Endodermal cell (in vitro differentiated cells): ENCODE data around the gene SPATS2. TPM values are rescaled to one million over a fixed set of nuclear protein-coding genes. Genes with fewer than 3 reads are reported as not detected.

Experiments
- DNase-seq: peaks from one replicate; pipeline ENCODE4 v3.0.0-alpha.2; 2017
- H3K27ac ChIP-seq: 2 replicates; pipeline ENCODE4 v1.5.1; 2013; ENCODE audit warnings: mild to moderate bottlenecking, low read depth, low read length, moderate library complexity
- H3K27me3 ChIP-seq: 2 replicates; pipeline ENCODE4 v1.6.1; 2013; ENCODE audit warnings: mild to moderate bottlenecking, low read length, moderate library complexity; ENCODE audit not compliant: insufficient read depth, control insufficient read depth, poor library complexity, severe bottlenecking
- H3K36me3 ChIP-seq: 2 replicates; pipeline ENCODE4 v1.7.0; 2013; ENCODE audit warnings: mild to moderate bottlenecking, low read length, moderate library complexity; ENCODE audit not compliant: control insufficient read depth, insufficient read depth
- H3K4me1 ChIP-seq: one replicate; pipeline ENCODE4 v1.7.0; 2013; ENCODE audit warnings: low read length; ENCODE audit not compliant: control insufficient read depth, insufficient read depth
- H3K4me3 ChIP-seq: 2 replicates; pipeline ENCODE4 v1.5.1; 2013; ENCODE audit warnings: mild to moderate bottlenecking, low read length, moderate library complexity
- H3K9ac ChIP-seq: 2 replicates; pipeline ENCODE4 v1.6.1; 2013; ENCODE audit warnings: mild to moderate bottlenecking, low read length, moderate library complexity; ENCODE audit not compliant: poor library complexity, severe bottlenecking; ENCODE audit errors: extremely low read depth
- H3K9me3 ChIP-seq: 2 replicates; pipeline ENCODE4 v1.6.1; 2013; ENCODE audit warnings: mild to moderate bottlenecking, low read length, moderate library complexity; ENCODE audit not compliant: control insufficient read depth
- H3K27ac Mint-ChIP-seq: 2 replicates; pipeline ENCODE4 v1.8.0; 2020; ENCODE audit warnings: mixed read lengths
- H3K27me3 Mint-ChIP-seq: 2 replicates; pipeline ENCODE4 v1.8.0; 2021; ENCODE audit warnings: mild to moderate bottlenecking, mixed read lengths; ENCODE audit not compliant: insufficient read depth
- H3K36me3 Mint-ChIP-seq: 2 replicates; pipeline ENCODE4 v1.8.0; 2020; ENCODE audit warnings: low read depth, mixed read lengths
- H3K4me1 Mint-ChIP-seq: 2 replicates; pipeline ENCODE4 v1.8.0; 2020; ENCODE audit warnings: mixed read lengths
- H3K4me3 Mint-ChIP-seq: 2 replicates; pipeline ENCODE4 v1.8.0; 2020; ENCODE audit warnings: mild to moderate bottlenecking, moderate library complexity, mixed read lengths
- H3K9me3 Mint-ChIP-seq: 2 replicates; pipeline ENCODE4 v1.8.0; 2020; ENCODE audit warnings: mild to moderate bottlenecking, mixed read lengths
- WGBS, 2 experiments: methylation state at CpG; one replicate each; pipeline versions ENCODE4 v1.1.5 to v1.1.7; 2013; ENCODE audit warnings: missing lambda C conversion rate in 2 of 2, mixed read lengths in 1 of 2; ENCODE audit not compliant: insufficient coverage in 1 of 2, insufficient read length in 1 of 2; 5-methylcytosine and 5-hydroxymethylcytosine counted together
- total RNA-seq, 2 donors: library from RNA; stranded (reverse); fragmentation: NEBNext Ultra II Directional in 1 of 2; extraction: Animal tissue kit (Norgen Biotek cat#: 25700) in 1 of 2; gene quantifications; 2 replicates in 1 of 2; 3 replicates in 1 of 2; pipeline ENCODE4 v1.2.1, GENCODE V29; 2021
- TF ChIP-seq, protein P1 (sequence below): fragments of 200-600 bp; sonication (generic); conservative IDR thresholded peaks from 2 replicates; pipeline ENCODE4 v1.5.0; 2021; ENCODE audit warnings: antibody characterized with exemption, mild to moderate bottlenecking

Gene SPATS2
- total RNA-seq, 2 donors from 2014 or later = 50.2 to 64.8 TPM

DNA sequence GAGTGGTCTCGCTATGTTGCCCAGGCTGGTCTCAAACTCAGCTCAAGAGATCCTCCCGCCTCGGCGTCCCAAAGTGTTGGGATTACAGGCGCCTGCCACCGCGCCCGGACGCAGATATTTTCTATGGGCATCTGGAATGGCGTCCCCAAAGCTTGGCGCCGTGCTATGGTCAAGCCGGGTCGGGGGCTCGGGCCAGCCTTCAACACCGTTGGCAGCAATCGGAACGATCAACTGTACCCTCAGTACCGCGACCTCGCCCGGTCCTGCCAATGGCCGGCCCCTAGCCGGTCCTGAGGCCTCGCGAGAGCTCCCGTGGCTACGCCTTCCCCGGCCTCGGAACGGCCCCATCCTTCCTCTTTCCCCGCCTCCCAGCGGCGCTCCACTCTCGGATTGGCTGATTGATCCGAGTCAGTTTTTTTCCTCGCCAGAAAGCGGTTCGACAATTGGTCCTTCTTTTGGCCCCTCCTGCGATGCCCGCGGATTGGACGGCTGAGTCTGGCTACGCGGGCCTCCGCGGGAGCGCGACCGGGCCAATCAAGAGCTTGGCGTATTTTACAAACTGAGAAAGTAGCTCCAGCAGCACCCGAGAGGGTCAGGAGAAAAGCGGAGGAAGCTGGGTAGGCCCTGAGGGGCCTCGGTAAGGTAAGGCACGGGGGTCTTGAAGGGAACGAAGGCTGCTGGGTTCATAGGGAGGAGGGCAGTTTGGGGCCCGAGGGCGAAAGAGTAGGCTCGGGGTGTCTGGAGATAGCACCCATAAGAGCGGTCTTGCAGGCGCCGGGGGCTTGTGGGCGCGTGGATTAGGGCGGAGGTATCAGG lies 44.3 kb upstream of the SPATS2 start, which contains the start of gene TROAP:
TSS of gene TROAP (plus strand) at position 548 of the 816 bp plus-strand sequence. CDS start 354 bp downstream, outside the sequence.
- peaks cover 11% of the 10 kb centered on the region for H3K27me3 Mint-ChIP-seq
- Histone ChIP-seq H3K36me3 (peaks cover 26% of the 10 kb centered on the region), H3K9ac (peak within 1 kb of the TSS; percentile 84), H3K4me1 (peaks cover 4% of the 10 kb centered on the region), H3K4me3 (peak within 1 kb of the TSS; percentile 93), H3K9me3 (no peaks in the 10 kb centered on the region), H3K27me3 (peaks cover 14% of the 10 kb centered on the region), H3K27ac (no peak within 1 kb of the TSS)
- peak; percentile 100 for DNase-seq
- H3K4me3 Mint-ChIP-seq = peak within 1 kb of the TSS; percentile 99
- TF ChIP-seq, protein P1, sequence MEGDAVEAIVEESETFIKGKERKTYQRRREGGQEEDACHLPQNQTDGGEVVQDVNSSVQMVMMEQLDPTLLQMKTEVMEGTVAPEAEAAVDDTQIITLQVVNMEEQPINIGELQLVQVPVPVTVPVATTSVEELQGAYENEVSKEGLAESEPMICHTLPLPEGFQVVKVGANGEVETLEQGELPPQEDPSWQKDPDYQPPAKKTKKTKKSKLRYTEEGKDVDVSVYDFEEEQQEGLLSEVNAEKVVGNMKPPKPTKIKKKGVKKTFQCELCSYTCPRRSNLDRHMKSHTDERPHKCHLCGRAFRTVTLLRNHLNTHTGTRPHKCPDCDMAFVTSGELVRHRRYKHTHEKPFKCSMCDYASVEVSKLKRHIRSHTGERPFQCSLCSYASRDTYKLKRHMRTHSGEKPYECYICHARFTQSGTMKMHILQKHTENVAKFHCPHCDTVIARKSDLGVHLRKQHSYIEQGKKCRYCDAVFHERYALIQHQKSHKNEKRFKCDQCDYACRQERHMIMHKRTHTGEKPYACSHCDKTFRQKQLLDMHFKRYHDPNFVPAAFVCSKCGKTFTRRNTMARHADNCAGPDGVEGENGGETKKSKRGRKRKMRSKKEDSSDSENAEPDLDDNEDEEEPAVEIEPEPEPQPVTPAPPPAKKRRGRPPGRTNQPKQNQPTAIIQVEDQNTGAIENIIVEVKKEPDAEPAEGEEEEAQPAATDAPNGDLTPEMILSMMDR = no peak
- H3K4me1 Mint-ChIP-seq = peaks cover 12% of the 10 kb centered on the region
- peaks cover 17% of the 10 kb centered on the region for H3K36me3 Mint-ChIP-seq
- H3K9me3 Mint-ChIP-seq = no peaks in the 10 kb centered on the region
- peak within 1 kb of the TSS; percentile 99 for H3K27ac Mint-ChIP-seq
- WGBS, 2 experiments = 0 to 1% methylated on average over 45 to 65 of the region's 65 CpGs

DNA sequence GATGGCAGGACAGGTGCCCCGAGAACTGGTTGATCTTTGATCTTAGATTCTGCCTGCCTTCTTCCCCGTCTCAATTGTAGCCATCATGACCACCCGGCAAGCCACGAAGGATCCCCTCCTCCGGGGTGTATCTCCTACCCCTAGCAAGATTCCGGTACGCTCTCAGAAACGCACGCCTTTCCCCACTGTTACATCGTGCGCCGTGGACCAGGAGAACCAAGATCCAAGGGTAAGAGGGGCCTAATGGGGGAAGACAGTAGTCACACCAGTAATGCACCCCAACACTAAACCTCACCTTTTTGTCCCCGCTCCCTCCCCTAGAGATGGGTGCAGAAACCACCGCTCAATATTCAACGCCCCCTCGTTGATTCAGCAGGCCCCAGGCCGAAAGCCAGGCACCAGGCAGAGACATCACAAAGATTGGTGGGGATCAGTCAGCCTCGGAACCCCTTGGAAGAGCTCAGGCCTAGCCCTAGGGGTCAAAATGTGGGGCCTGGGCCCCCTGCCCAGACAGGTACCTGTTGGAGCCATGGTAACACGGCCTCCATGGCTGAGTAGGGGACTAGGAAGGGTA lies 43.7 kb upstream of the SPATS2 start:
- Histone ChIP-seq H3K27ac (no peak overlapping the region), H3K4me1 (peaks cover 4% of the 10 kb centered on the region), H3K9ac (peak overlapping the region; percentile 84), H3K9me3 (no peaks in the 10 kb centered on the region), H3K36me3 (peaks cover 27% of the 10 kb centered on the region), H3K27me3 (peaks cover 11% of the 10 kb centered on the region), H3K4me3 (peak overlapping the region; percentile 93)
- TF ChIP-seq, protein P1 = no peak
- H3K27me3 Mint-ChIP-seq = peaks cover 11% of the 10 kb centered on the region
- no peak for DNase-seq
- H3K4me1 Mint-ChIP-seq = peaks cover 12% of the 10 kb centered on the region
- H3K36me3 Mint-ChIP-seq = peaks cover 18% of the 10 kb centered on the region
- 14 to 20% methylated on average over 9 to 19 of the region's 19 CpGs for WGBS, 2 experiments
- peak overlapping the region; percentile 99 for H3K27ac Mint-ChIP-seq
- peak overlapping the region; percentile 99 for H3K4me3 Mint-ChIP-seq
- H3K9me3 Mint-ChIP-seq = no peaks in the 10 kb centered on the region

DNA sequence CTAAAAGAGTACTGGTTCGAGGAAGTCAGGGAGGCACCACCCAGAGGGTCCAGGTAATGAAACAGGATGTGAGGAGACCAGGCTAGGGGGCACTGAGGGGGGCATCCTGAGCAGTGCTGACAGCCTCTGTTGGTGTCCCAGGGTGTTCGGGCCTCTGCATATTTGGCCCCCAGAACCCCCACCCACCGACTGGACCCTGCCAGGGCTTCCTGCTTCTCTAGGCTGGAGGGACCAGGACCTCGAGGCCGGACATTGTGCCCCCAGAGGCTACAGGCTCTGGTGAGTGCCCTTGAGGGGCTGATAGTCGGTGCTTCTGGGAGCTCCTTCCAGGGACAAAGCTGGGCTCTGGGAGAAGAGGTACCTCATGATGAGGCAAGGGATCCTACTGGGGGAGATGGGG lies 41.7 kb upstream of the SPATS2 start:
- H3K4me1 ChIP-seq = peaks cover 4% of the 10 kb centered on the region
- DNase-seq = no peak
- no peak overlapping the region for H3K9ac ChIP-seq
- no peak overlapping the region for H3K27ac Mint-ChIP-seq
- H3K9me3 ChIP-seq = no peaks in the 10 kb centered on the region
- peaks cover 12% of the 10 kb centered on the region for H3K4me1 Mint-ChIP-seq
- H3K36me3 Mint-ChIP-seq = peaks cover 30% of the 10 kb centered on the region
- TF ChIP-seq, protein P1 = no peak
- no peak overlapping the region for H3K4me3 ChIP-seq
- H3K27me3 Mint-ChIP-seq = no peaks in the 10 kb centered on the region
- H3K9me3 Mint-ChIP-seq = no peaks in the 10 kb centered on the region
- H3K4me3 Mint-ChIP-seq = no peak overlapping the region
- 93 to 100% methylated on average over 1 to 6 of the region's 6 CpGs for WGBS, 2 experiments
- peaks cover 46% of the 10 kb centered on the region for H3K36me3 ChIP-seq
- no peak overlapping the region for H3K27ac ChIP-seq
- no peaks in the 10 kb centered on the region for H3K27me3 ChIP-seq
